Measurements from ENCODE around the gene MYPOP. TPM values are rescaled to one million over a fixed set of nuclear protein-coding genes. Genes with fewer than 3 reads are reported as not detected.

Gene MYPOP
- total and polyA plus RNA-seq, 9 of the 15 experiments (the other 6 are each of a cell fraction or from before 2014, with no cell fraction given): 0.32 to 7.6 (median 1.6) TPM

- TF ChIP-seq LCOR (CRISPR knock-in tag; IDR thresholded peaks at IDR 0.05): peak; percentile 78; the same call in 1 of the 2 replicates
- TF ChIP-seq DIDO1 (tag; IDR thresholded peaks at IDR 0.05; ENCODE audit: low read depth): no peak
- no peak for TF ChIP-seq TARDBP (IDR thresholded peaks at IDR 0.05)
- TF ChIP-seq, protein P1, sequence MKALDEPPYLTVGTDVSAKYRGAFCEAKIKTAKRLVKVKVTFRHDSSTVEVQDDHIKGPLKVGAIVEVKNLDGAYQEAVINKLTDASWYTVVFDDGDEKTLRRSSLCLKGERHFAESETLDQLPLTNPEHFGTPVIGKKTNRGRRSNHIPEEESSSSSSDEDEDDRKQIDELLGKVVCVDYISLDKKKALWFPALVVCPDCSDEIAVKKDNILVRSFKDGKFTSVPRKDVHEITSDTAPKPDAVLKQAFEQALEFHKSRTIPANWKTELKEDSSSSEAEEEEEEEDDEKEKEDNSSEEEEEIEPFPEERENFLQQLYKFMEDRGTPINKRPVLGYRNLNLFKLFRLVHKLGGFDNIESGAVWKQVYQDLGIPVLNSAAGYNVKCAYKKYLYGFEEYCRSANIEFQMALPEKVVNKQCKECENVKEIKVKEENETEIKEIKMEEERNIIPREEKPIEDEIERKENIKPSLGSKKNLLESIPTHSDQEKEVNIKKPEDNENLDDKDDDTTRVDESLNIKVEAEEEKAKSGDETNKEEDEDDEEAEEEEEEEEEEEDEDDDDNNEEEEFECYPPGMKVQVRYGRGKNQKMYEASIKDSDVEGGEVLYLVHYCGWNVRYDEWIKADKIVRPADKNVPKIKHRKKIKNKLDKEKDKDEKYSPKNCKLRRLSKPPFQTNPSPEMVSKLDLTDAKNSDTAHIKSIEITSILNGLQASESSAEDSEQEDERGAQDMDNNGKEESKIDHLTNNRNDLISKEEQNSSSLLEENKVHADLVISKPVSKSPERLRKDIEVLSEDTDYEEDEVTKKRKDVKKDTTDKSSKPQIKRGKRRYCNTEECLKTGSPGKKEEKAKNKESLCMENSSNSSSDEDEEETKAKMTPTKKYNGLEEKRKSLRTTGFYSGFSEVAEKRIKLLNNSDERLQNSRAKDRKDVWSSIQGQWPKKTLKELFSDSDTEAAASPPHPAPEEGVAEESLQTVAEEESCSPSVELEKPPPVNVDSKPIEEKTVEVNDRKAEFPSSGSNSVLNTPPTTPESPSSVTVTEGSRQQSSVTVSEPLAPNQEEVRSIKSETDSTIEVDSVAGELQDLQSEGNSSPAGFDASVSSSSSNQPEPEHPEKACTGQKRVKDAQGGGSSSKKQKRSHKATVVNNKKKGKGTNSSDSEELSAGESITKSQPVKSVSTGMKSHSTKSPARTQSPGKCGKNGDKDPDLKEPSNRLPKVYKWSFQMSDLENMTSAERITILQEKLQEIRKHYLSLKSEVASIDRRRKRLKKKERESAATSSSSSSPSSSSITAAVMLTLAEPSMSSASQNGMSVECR (CRISPR knock-in tag; IDR thresholded peaks at IDR 0.05): peak; percentile 50; the same call in 1 of the 2 replicates
- TF ChIP-seq NKRF (IDR thresholded peaks at IDR 0.05; ENCODE audit: borderline replicate concordance): no peak
- no peak for TF ChIP-seq NR2C2 (CRISPR knock-in tag; IDR thresholded peaks at IDR 0.05)
- TF ChIP-seq NR2C2 (tag; IDR thresholded peaks at IDR 0.05): peak; percentile 69; the same call in 1 of the 2 replicates
- TF ChIP-seq RBM15 (IDR thresholded peaks at IDR 0.05; ENCODE audit: insufficient read depth, low read length): no peak
- no peak for TF ChIP-seq THAP12 (CRISPR knock-in tag; IDR thresholded peaks at IDR 0.05)
- no peak for TF ChIP-seq SREBF2 (CRISPR knock-in tag; IDR thresholded peaks at IDR 0.05)
- TF ChIP-seq, protein P2, sequence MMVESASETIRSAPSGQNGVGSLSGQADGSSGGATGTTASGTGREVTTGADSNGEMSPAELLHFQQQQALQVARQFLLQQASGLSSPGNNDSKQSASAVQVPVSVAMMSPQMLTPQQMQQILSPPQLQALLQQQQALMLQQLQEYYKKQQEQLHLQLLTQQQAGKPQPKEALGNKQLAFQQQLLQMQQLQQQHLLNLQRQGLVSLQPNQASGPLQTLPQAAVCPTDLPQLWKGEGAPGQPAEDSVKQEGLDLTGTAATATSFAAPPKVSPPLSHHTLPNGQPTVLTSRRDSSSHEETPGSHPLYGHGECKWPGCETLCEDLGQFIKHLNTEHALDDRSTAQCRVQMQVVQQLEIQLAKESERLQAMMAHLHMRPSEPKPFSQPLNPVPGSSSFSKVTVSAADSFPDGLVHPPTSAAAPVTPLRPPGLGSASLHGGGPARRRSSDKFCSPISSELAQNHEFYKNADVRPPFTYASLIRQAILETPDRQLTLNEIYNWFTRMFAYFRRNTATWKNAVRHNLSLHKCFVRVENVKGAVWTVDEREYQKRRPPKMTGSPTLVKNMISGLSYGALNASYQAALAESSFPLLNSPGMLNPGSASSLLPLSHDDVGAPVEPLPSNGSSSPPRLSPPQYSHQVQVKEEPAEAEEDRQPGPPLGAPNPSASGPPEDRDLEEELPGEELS (CRISPR knock-in tag; IDR thresholded peaks at IDR 0.05; ENCODE audit: borderline replicate concordance): 0 out of 2 replicates have a peak, but pooled peaks have one; percentile 47
- TF ChIP-seq, protein P3, sequence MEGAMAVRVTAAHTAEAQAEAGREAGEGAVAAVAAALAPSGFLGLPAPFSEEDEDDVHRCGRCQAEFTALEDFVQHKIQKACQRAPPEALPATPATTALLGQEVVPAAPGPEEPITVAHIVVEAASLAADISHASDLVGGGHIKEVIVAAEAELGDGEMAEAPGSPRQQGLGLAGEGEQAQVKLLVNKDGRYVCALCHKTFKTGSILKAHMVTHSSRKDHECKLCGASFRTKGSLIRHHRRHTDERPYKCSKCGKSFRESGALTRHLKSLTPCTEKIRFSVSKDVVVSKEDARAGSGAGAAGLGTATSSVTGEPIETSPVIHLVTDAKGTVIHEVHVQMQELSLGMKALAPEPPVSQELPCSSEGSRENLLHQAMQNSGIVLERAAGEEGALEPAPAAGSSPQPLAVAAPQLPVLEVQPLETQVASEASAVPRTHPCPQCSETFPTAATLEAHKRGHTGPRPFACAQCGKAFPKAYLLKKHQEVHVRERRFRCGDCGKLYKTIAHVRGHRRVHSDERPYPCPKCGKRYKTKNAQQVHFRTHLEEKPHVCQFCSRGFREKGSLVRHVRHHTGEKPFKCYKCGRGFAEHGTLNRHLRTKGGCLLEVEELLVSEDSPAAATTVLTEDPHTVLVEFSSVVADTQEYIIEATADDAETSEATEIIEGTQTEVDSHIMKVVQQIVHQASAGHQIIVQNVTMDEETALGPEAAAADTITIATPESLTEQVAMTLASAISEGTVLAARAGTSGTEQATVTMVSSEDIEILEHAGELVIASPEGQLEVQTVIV (CRISPR knock-in tag; IDR thresholded peaks at IDR 0.05; ENCODE audit: borderline replicate concordance): no peak
- TF ChIP-seq ZNF133 (CRISPR knock-in tag; IDR thresholded peaks at IDR 0.05): no peak
Measured at GRCh38 chr19:45886427-45887199, 15.8 kb downstream of the MYPOP start (continued).
